NCI-H146 treated with DMSO at 0.1 percent for 48 hours (cell line): ENCODE results near the gene MANSC1.

Experiments
- DNase-seq: peaks from one replicate; lab custom pipeline; 2025; ENCODE audit not compliant: unreplicated experiment; lab: John Stamatoyannopoulos, UW

Gene MANSC1

GRCh38 chr12:12349711-12350665 lies at the start of gene MANSC1:
Gene MANSC1 (minus strand): TSS chr12:12350242. CDS start chr12:12343314, 6,928 bp downstream.
- DNase-seq: peak; percentile 81

GRCh38 chr12:12399161-12399560 lies 49.1 kb upstream of the MANSC1 start:
- no peak for DNase-seq

GRCh38 chr12:12398026-12398859 lies 48.2 kb upstream of the MANSC1 start:
- DNase-seq: peak; percentile 45

- no peak for DNase-seq
Measured at GRCh38 chr12:12397184-12397583, 47.1 kb upstream of the MANSC1 start.

- DNase-seq: peak; percentile 62
Measured at GRCh38 chr12:12396694-12397093, 46.7 kb upstream of the MANSC1 start.

- DNase-seq: no peak
Measured at GRCh38 chr12:12393171-12393570, 43.1 kb upstream of the MANSC1 start.

- DNase-seq: no peak
Measured at GRCh38 chr12:12392413-12392812, 42.4 kb upstream of the MANSC1 start.

GRCh38 chr12:12387501-12387900 lies 37.5 kb upstream of the MANSC1 start:
- no peak for DNase-seq

- peak; percentile 79 for DNase-seq
Measured at GRCh38 chr12:12384571-12385340, 34.7 kb upstream of the MANSC1 start.

- DNase-seq: no peak
Measured at GRCh38 chr12:12381982-12382381, 31.9 kb upstream of the MANSC1 start.

- DNase-seq: no peak
Measured at GRCh38 chr12:12380949-12381593, 31.0 kb upstream of the MANSC1 start.

- no peak for DNase-seq
Measured at GRCh38 chr12:12379831-12380730, 30.0 kb upstream of the MANSC1 start.

GRCh38 chr12:12378616-12379015 lies 28.6 kb upstream of the MANSC1 start:
- DNase-seq: no peak

- peak; percentile 92 for DNase-seq
Measured at GRCh38 chr12:12376646-12377448, 26.8 kb upstream of the MANSC1 start.

GRCh38 chr12:12372946-12373722 lies 23.1 kb upstream of the MANSC1 start:
- DNase-seq: no peak

GRCh38 chr12:12367482-12367998 lies 17.5 kb upstream of the MANSC1 start:
- no peak for DNase-seq

- DNase-seq: no peak
Measured at GRCh38 chr12:12366701-12367481, 16.8 kb upstream of the MANSC1 start.
